RWPE1 (cell line): Measurements from ENCODE around the gene TIGD1.
A peak's percentile ranks its signal among the peaks of the same experiment; 100 is the strongest.
"Not testable (repeated sequence)": the region's sequence is repeated elsewhere in the genome, so short reads cannot be mapped to it uniquely, and the experiment has no call there.

Experiments
- CTCF ChIA-PET: fragments of 350-600 bp; sonication (Branson Sonifier 250); formaldehyde crosslinking; extraction: SDS; loops from one replicate; lab custom pipeline; 2021; lab: Yijun Ruan, JAX
- POLR2A ChIA-PET: fragments of 400-600 bp; formaldehyde crosslinking; extraction: SDS; loops from one replicate; lab custom pipeline; 2020; ENCODE audit warnings: antibody characterized with exemption; ENCODE audit not compliant: low non-redundant PET; lab: Yijun Ruan, JAX
- DNase-seq: peaks from one replicate; pipeline ENCODE4 v3.0.0; 2012; ENCODE audit warnings: low spot score
- H3K27ac ChIP-seq: fragments of 450-650 bp; 2 replicates; pipeline ENCODE4 v1.5.1; 2017
- CTCF ChIP-seq: fragments of 450-650 bp; conservative IDR thresholded peaks from 2 replicates; pipeline ENCODE4 v1.5.1; 2017; ENCODE audit warnings: low read depth, mild to moderate bottlenecking

The TIGD1 gene

GRCh38 chr2:232573771-232574435 is 23.5 kb upstream of the TIGD1 start:
- POLR2A ChIA-PET: no interaction called here
- H3K27ac ChIP-seq: peak overlapping the region; percentile 82
- CTCF ChIA-PET: no interaction called here

GRCh38 chr2:232573042-232573441 is 22.7 kb upstream of the TIGD1 start:
- no peak for DNase-seq
- ChIA-PET POLR2A (no interaction called here), CTCF (interaction anchor here (0.7 kb wide), 1 partner anchor 72 kb away, joined by 3 read pairs; no protein-coding TSS in a partner anchor)
- no peak overlapping the region for H3K27ac ChIP-seq
- TF ChIP-seq CTCF: no peak

More at GRCh38 chr2:232573771-232574435, 23.5 kb upstream of the TIGD1 start:
- no peak for DNase-seq
- no peak for TF ChIP-seq CTCF

DNA sequence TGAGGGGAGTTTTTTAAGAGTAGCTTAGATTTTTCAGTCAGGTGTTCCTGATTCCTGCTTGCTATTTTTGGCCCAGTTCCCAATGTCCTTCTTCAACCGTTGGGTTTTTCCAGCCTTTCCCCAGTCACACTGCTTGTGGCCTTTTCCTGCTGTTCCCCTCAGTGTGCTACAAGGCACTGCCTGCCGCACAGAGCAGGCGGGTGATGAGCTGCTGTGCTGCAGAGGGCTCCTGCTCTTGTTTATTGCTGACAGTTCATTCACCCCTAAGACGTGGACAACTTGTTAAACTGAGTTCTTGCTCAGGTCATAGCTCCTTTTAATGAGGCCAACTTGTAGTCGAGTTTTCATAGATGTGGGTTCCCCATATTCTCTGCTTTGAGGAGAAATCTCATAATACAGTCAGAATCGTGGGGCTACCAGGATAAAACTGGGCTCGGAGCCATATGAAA is 20.7 kb upstream of the TIGD1 start:
- POLR2A ChIA-PET: no interaction called here
- DNase-seq: no peak
- TF ChIP-seq CTCF: no peak

GRCh38 chr2:232570481-232570880 is 20.1 kb upstream of the TIGD1 start:
- POLR2A ChIA-PET, CTCF ChIA-PET, DNase-seq: not testable (repeated sequence)
- H3K27ac ChIP-seq: peak overlapping the region; percentile 57

More for the DNA sequence above, 20.7 kb upstream of the TIGD1 start:
- CTCF ChIA-PET: no interaction called here
- H3K27ac ChIP-seq: peak overlapping the region; percentile 57

- ChIA-PET CTCF (no interaction called here), POLR2A (no interaction called here)
- no peak for DNase-seq
- TF ChIP-seq CTCF: no peak
- H3K27ac ChIP-seq: peak overlapping the region; percentile 23; the same call in 1 of the 2 replicates
Measured at GRCh38 chr2:232569541-232569940, 19.2 kb upstream of the TIGD1 start.

DNA sequence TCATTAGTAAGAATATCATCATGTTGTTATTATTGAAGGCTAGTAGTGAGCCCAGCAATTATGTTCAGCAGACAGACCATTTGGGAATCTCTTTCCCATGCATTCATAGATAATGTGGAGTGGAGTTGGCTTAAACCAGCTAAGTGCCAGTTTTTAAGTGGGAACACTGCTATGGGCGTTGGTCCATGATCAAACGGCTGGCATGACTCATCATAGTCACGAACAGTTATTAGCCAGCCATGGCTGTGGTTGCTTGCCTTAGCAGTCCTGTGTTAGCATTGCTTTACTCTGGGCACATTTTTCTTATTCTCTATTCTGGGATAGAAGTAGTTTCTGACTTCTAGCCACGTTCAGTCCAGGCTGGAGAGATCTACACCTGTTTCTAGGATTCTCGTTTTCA is 17.8 kb upstream of the TIGD1 start:
- peak; percentile 78 for DNase-seq
- ChIA-PET CTCF (no interaction called here), POLR2A (interaction anchor here (0.6 kb wide), 2 partner anchors 15 to 792 kb away, joined by 3 to 4 read pairs; no protein-coding TSS in a partner anchor)
- H3K27ac ChIP-seq: peak overlapping the region; percentile 83
- TF ChIP-seq CTCF: no peak

DNA sequence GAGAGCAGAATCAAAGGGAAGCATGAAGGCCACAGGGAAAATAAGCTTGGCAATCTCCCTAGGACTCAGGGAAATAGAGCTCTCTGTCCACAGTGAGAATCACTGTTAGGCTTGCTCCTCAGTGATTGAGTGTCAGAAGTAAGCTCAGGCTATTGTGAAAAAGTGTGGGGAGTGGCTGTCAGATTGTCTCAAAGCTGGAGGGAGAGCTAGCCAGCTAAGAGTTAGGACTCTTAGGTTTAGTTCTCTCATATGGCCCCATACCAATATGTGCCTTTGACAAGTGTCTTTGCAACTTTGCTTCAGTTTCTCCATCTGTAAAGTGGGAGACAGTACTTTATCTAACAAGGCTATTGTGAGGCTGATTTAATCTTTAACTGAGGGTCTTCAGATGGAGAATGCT is 17.4 kb upstream of the TIGD1 start:
- DNase-seq: no peak
- H3K27ac ChIP-seq: peak overlapping the region; percentile 83
- ChIA-PET POLR2A (interaction anchor here (0.6 kb wide), 2 partner anchors 14 to 792 kb away, joined by 3 to 4 read pairs; no protein-coding TSS in a partner anchor), CTCF (no interaction called here)
- no peak for TF ChIP-seq CTCF
